K562 (cell line): ENCODE results near the gene RAB13. TPM values are rescaled to one million over a fixed set of nuclear protein-coding genes. Genes with fewer than 3 reads are reported as not detected.

Experiments
- ADNP ChIP-seq: fragments of 200-800 bp; sonication (Bioruptor generic); IDR thresholded peaks from 2 replicates; pipeline ENCODE4 v1.6.1; 2016; ENCODE audit warnings: missing genetic modification characterization, missing compliant biosample characterization
- CBX1 ChIP-seq: sonication (generic); IDR thresholded peaks from 2 replicates; pipeline ENCODE4 v1.6.1; 2016; ENCODE audit warnings: antibody characterized with exemption, low read depth, mild to moderate bottlenecking
- CBX5 ChIP-seq: IDR thresholded peaks from 2 replicates; pipeline ENCODE4 v1.6.1; 2014; ENCODE audit warnings: low read depth, borderline replicate concordance
- CCAR2 ChIP-seq: fragments of 200-400 bp; formaldehyde crosslinking; IDR thresholded peaks from 2 replicates; pipeline ENCODE4 v1.6.1; 2017; ENCODE audit warnings: mild to moderate bottlenecking, low read depth, low read length
- ELF1 ChIP-seq: fragments of 200-800 bp; sonication (Bioruptor generic); IDR thresholded peaks from 2 replicates; pipeline ENCODE4 v1.6.1; 2016; ENCODE audit warnings: missing genetic modification characterization, missing compliant biosample characterization
- MAFK ChIP-seq: IDR thresholded peaks from 2 replicates; pipeline ENCODE4 v1.6.1; 2011; ENCODE audit warnings: low read length, improper control_type of control experiment
- MAZ ChIP-seq, 2 experiments: fragments of 450-650 bp in 1 of 2; sonication (generic) in 1 of 2; formaldehyde crosslinking; IDR thresholded peaks in 1 of 2; conservative IDR thresholded peaks in 1 of 2; 2 replicates each; pipeline versions ENCODE4 v1.4.0 to v1.5.0; 2020; ENCODE audit warnings: mild to moderate bottlenecking in 1 of 2, missing genetic modification reagents in 1 of 2
- MBD1 ChIP-seq: fragments of 250-450 bp; sonication (Bioruptor Pico); IDR thresholded peaks from 2 replicates; pipeline ENCODE4 v1.8.0; 2022; ENCODE audit warnings: inconsistent platforms
- MED1 ChIP-seq: sonication (generic); formaldehyde crosslinking; IDR thresholded peaks from 2 replicates; pipeline ENCODE4 v1.8.1; 2023; ENCODE audit warnings: missing genetic modification reagents, borderline replicate concordance
- PHF21A ChIP-seq: fragments of 450-650 bp; IDR thresholded peaks from 2 replicates; pipeline ENCODE4 v1.6.1; 2017; ENCODE audit warnings: low read depth, borderline replicate concordance
- PHTF2 ChIP-seq: fragments of 250-450 bp; sonication (Bioruptor Pico); IDR thresholded peaks from 2 replicates; pipeline ENCODE4 v1.5.0; 2021; ENCODE audit warnings: mild to moderate bottlenecking
- RBM17 ChIP-seq: fragments of 200-400 bp; formaldehyde crosslinking; IDR thresholded peaks from 2 replicates; pipeline ENCODE4 v1.6.1; 2017; ENCODE audit warnings: low read depth, mild to moderate bottlenecking, low read length, borderline replicate concordance
- SMARCB1 ChIP-seq: IDR thresholded peaks from 2 replicates; pipeline ENCODE4 v1.6.1; 2011; ENCODE audit warnings: improper control_type of control experiment, low read depth; ENCODE audit not compliant: insufficient read length
- SMARCC2 ChIP-seq: fragments of 450-650 bp; IDR thresholded peaks from 2 replicates; pipeline ENCODE4 v1.6.1; 2017; ENCODE audit warnings: antibody characterized with exemption, moderate library complexity, mild to moderate bottlenecking, low read depth
- TAF1 ChIP-seq: IDR thresholded peaks from 2 replicates; pipeline ENCODE4 v1.6.1; 2011; ENCODE audit warnings: mild to moderate bottlenecking, low read length, moderate library complexity; ENCODE audit not compliant: insufficient read depth, control insufficient read depth, severe bottlenecking; ENCODE audit errors: extremely low read depth
- TEAD1 ChIP-seq, 2 experiments: fragments of 450-650 bp in 1 of 2; sonication (generic) in 1 of 2; formaldehyde crosslinking; IDR thresholded peaks; 2 replicates each; pipeline versions ENCODE4 v1.4.0 to v1.8.0; 2020 to 2022; ENCODE audit warnings: mild to moderate bottlenecking in 2 of 2, missing genetic modification reagents in 1 of 2
- TGIF2 ChIP-seq: sonication (generic); formaldehyde crosslinking; IDR thresholded peaks from 2 replicates; pipeline ENCODE4 v1.8.1; 2022; ENCODE audit warnings: mild to moderate bottlenecking, missing genetic modification reagents, moderate library complexity
- ZC3H11A ChIP-seq: IDR thresholded peaks from 2 replicates; pipeline ENCODE4 v1.6.1; 2012; ENCODE audit warnings: low read depth, low read length, improper control_type of control experiment
- ZNF124 ChIP-seq: sonication (generic); formaldehyde crosslinking; IDR thresholded peaks from 2 replicates; pipeline ENCODE4 v1.8.1; 2022; ENCODE audit warnings: missing genetic modification reagents
- polyA plus RNA-seq, 8 experiments: library from polyadenylated mRNA; depleted of rRNA in 4 of 8; stranded (reverse) in 5 of 8; unstranded in 3 of 8; fragments of >200 nt; fragmentation: Nextera tagmentation in 2 of 8; fragmentation: Illumina TruSeq in 1 of 8; extraction: Ambion mirVana in 2 of 8; extraction: Trizol in 1 of 8; gene quantifications; 2 replicates each; pipeline versions ENCODE4 v1.2.1 to v1.2.3, GENCODE V29; 2011 to 2014; ENCODE audit warnings: inconsistent platforms in 1 of 8, missing spikeins in 1 of 8
- total RNA-seq, 7 experiments: library from RNA; depleted of rRNA in 6 of 7; stranded (reverse); fragments of >200 nt in 6 of 7; fragmentation: Illumina TruSeq in 2 of 7; extraction: Trizol in 2 of 7; gene quantifications; 2 replicates each; pipeline versions ENCODE4 v1.2.1 to v1.2.3, GENCODE V29; 2011 to 2021; ENCODE audit warnings: low replicate concordance in 1 of 7
- TF ChIP-seq, protein P1 (sequence below): fragments of 450-650 bp; IDR thresholded peaks from 2 replicates; pipeline ENCODE4 v1.7.1; 2018; ENCODE audit warnings: mild to moderate bottlenecking, low read depth; ENCODE audit not compliant: partially characterized antibody
- TF ChIP-seq, protein P2 (sequence below), 3 experiments: IDR thresholded peaks in 2 of 3; conservative IDR thresholded peaks in 1 of 3; 2 replicates each; pipeline ENCODE4 v1.5.1; 2011 to 2012; ENCODE audit warnings: low read length in 3 of 3, mild to moderate bottlenecking in 3 of 3, control low read depth in 2 of 3, improper control_type of control experiment in 1 of 3, inconsistent platforms in 1 of 3, low read depth in 1 of 3, mixed read lengths in 1 of 3, moderate library complexity in 1 of 3; ENCODE audit not compliant: insufficient read depth in 2 of 3

The RAB13 gene
- total and polyA plus RNA-seq, 9 of the 15 experiments (the other 6 are each of a cell fraction or from before 2014, with no cell fraction given), result 22.3 to 100 (median 39.8) TPM

GRCh38 chr1:153963030-153963849 is 22.9 kb downstream of the RAB13 start, which contains the start of gene SLC39A1 (continued):
- TF ChIP-seq MAZ (CRISPR knock-in tag; conservative IDR thresholded peaks at IDR 0.05 in 1 of 2, IDR thresholded peaks at IDR 0.05 in 1 of 2) (peak; percentile 63; a peak in 2 of 4 replicates), PHF21A (no peak), CCAR2 (no peak), SMARCB1 (no peak), TEAD1 (CRISPR knock-in tag; IDR thresholded peaks at IDR 0.05) (peak in 1 of 2 experiments; percentile 66; a peak in 1 of 4 replicates), MAFK (no peak), ELF1 (tag) (0 out of 2 replicates have a peak, but pooled peaks have one; percentile 26), ADNP (tag) (no peak), TAF1 (peak; percentile 61), SMARCC2 (no peak), ZC3H11A (no peak), MED1 (CRISPR knock-in tag) (no peak), MBD1 (CRISPR knock-in tag) (no peak), RBM17 (no peak), CBX1 (peak; percentile 77; the same call in 1 of the 2 replicates), CBX5 (no peak), PHTF2 (no peak), TGIF2 (CRISPR knock-in tag) (no peak), ZNF124 (CRISPR knock-in tag) (no peak)
- TF ChIP-seq, protein P1, sequence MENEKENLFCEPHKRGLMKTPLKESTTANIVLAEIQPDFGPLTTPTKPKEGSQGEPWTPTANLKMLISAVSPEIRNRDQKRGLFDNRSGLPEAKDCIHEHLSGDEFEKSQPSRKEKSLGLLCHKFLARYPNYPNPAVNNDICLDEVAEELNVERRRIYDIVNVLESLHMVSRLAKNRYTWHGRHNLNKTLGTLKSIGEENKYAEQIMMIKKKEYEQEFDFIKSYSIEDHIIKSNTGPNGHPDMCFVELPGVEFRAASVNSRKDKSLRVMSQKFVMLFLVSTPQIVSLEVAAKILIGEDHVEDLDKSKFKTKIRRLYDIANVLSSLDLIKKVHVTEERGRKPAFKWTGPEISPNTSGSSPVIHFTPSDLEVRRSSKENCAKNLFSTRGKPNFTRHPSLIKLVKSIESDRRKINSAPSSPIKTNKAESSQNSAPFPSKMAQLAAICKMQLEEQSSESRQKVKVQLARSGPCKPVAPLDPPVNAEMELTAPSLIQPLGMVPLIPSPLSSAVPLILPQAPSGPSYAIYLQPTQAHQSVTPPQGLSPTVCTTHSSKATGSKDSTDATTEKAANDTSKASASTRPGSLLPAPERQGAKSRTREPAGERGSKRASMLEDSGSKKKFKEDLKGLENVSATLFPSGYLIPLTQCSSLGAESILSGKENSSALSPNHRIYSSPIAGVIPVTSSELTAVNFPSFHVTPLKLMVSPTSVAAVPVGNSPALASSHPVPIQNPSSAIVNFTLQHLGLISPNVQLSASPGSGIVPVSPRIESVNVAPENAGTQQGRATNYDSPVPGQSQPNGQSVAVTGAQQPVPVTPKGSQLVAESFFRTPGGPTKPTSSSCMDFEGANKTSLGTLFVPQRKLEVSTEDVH, result peak; percentile 16
- TF ChIP-seq, protein P2, sequence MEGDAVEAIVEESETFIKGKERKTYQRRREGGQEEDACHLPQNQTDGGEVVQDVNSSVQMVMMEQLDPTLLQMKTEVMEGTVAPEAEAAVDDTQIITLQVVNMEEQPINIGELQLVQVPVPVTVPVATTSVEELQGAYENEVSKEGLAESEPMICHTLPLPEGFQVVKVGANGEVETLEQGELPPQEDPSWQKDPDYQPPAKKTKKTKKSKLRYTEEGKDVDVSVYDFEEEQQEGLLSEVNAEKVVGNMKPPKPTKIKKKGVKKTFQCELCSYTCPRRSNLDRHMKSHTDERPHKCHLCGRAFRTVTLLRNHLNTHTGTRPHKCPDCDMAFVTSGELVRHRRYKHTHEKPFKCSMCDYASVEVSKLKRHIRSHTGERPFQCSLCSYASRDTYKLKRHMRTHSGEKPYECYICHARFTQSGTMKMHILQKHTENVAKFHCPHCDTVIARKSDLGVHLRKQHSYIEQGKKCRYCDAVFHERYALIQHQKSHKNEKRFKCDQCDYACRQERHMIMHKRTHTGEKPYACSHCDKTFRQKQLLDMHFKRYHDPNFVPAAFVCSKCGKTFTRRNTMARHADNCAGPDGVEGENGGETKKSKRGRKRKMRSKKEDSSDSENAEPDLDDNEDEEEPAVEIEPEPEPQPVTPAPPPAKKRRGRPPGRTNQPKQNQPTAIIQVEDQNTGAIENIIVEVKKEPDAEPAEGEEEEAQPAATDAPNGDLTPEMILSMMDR (IDR thresholded peaks at IDR 0.05 in 2 of 3, conservative IDR thresholded peaks at IDR 0.05 in 1 of 3; ENCODE audit: insufficient read depth in 2 of 3, low read depth in 1 of 3, low read length in 3 of 3), result 0 out of 6 replicates have a peak, but pooled peaks of 1 of the 3 experiments have one; percentile 4
